HEK293 (cell line): ENCODE measurements around the gene ARL8A.
A peak's percentile ranks its signal among the peaks of the same experiment; 100 is the strongest.

Experiments used
- CTCF ChIA-PET: fragments of 350-600 bp; formaldehyde crosslinking; extraction: SDS; loops from one replicate; lab custom pipeline; 2021; ENCODE audit warnings: antibody characterized with exemption; lab: Yijun Ruan, JAX
- POLR2A ChIA-PET: fragments of 300-600 bp; formaldehyde crosslinking; extraction: SDS; loops from one replicate; lab custom pipeline; 2020; ENCODE audit warnings: antibody characterized with exemption, inconsistent platforms; lab: Yijun Ruan, JAX
- H3K27ac ChIP-seq: fragments of 200-500 bp; sonication (Bioruptor generic); 2 replicates; pipeline ENCODE4 v1.5.1; 2014; ENCODE audit warnings: low read depth, low read length, control low read depth, inconsistent platforms; ENCODE audit errors: extremely low read depth
- H3K36me3 ChIP-seq, 2 experiments: fragments of 200-500 bp in 1 of 2; sonication (Bioruptor generic) in 1 of 2; 1 replicate in 1 of 2; 2 replicates in 1 of 2; pipeline ENCODE4 v1.5.1; 2014 to 2017; ENCODE audit warnings: inconsistent platforms in 2 of 2, low read length in 2 of 2; ENCODE audit not compliant: control insufficient read depth in 2 of 2, insufficient read depth in 1 of 2
- H3K4me1 ChIP-seq: fragments of 200-500 bp; sonication (Bioruptor generic); 2 replicates; pipeline ENCODE4 v1.5.1; 2014; ENCODE audit warnings: mild to moderate bottlenecking, low read length, inconsistent platforms; ENCODE audit not compliant: control insufficient read depth, insufficient read depth
- H3K4me3 ChIP-seq: 2 replicates; pipeline ENCODE4 v1.5.1; 2011; ENCODE audit warnings: low read depth, mild to moderate bottlenecking, control low read depth, low read length, moderate library complexity
- H3K9me3 ChIP-seq: fragments of 200-500 bp; sonication (Bioruptor generic); 2 replicates; pipeline ENCODE4 v1.5.1; 2014; ENCODE audit warnings: low read depth, low read length, inconsistent platforms; ENCODE audit not compliant: control insufficient read depth, insufficient read depth
- EGR2 ChIP-seq: fragments of 450-650 bp; formaldehyde crosslinking; IDR thresholded peaks from 2 replicates; pipeline ENCODE4 v1.5.1; 2016; ENCODE audit warnings: low read depth, missing biosample characterization, missing genetic modification characterization
- GLIS1 ChIP-seq: fragments of 450-650 bp; formaldehyde crosslinking; IDR thresholded peaks from 2 replicates; pipeline ENCODE4 v1.5.1; 2016; ENCODE audit warnings: missing biosample characterization, missing genetic modification characterization
- IKZF3 ChIP-seq: fragments of 450-650 bp; IDR thresholded peaks from 2 replicates; pipeline ENCODE4 v1.5.0; 2018; ENCODE audit warnings: missing biosample characterization, mild to moderate bottlenecking, missing genetic modification characterization, moderate library complexity
- TSHZ1 ChIP-seq: fragments of 450-650 bp; formaldehyde crosslinking; IDR thresholded peaks from 2 replicates; pipeline ENCODE4 v1.5.1; 2016; ENCODE audit warnings: missing biosample characterization, missing genetic modification characterization, borderline replicate concordance
- WT1 ChIP-seq: fragments of 450-650 bp; formaldehyde crosslinking; IDR thresholded peaks from 2 replicates; pipeline ENCODE4 v1.5.1; 2016; ENCODE audit warnings: missing biosample characterization, missing genetic modification characterization
- ZBTB20 ChIP-seq: fragments of 450-650 bp; formaldehyde crosslinking; IDR thresholded peaks from 2 replicates; pipeline ENCODE4 v1.5.1; 2016; ENCODE audit warnings: missing biosample characterization, missing genetic modification characterization
- ZBTB6 ChIP-seq: fragments of 450-650 bp; formaldehyde crosslinking; IDR thresholded peaks from 2 replicates; pipeline ENCODE4 v1.5.1; 2017; ENCODE audit warnings: missing biosample characterization, missing genetic modification characterization
- ZFP3 ChIP-seq: fragments of 450-650 bp; formaldehyde crosslinking; IDR thresholded peaks from 2 replicates; pipeline ENCODE4 v1.5.1; 2016; ENCODE audit warnings: low read depth, missing biosample characterization, missing genetic modification characterization
- ZIC2 ChIP-seq: fragments of 450-650 bp; formaldehyde crosslinking; IDR thresholded peaks from 2 replicates; pipeline ENCODE4 v1.5.1; 2016; ENCODE audit warnings: missing biosample characterization, missing genetic modification characterization
- ZNF23 ChIP-seq: fragments of 450-650 bp; formaldehyde crosslinking; IDR thresholded peaks from 2 replicates; pipeline ENCODE4 v1.5.1; 2016; ENCODE audit warnings: missing biosample characterization, missing genetic modification characterization, borderline replicate concordance
- ZNF239 ChIP-seq: fragments of 450-650 bp; formaldehyde crosslinking; IDR thresholded peaks from 2 replicates; pipeline ENCODE4 v1.5.1; 2016; ENCODE audit warnings: missing biosample characterization, missing genetic modification characterization
- ZNF274 ChIP-seq, 2 experiments: fragments of 200-500 bp in 1 of 2; fragments of 450-650 bp in 1 of 2; sonication (Bioruptor generic) in 1 of 2; formaldehyde crosslinking in 1 of 2; IDR thresholded peaks; 2 replicates each; pipeline versions ENCODE4 v1.5.1 to v1.6.1; 2014 to 2016; ENCODE audit warnings: borderline replicate concordance in 1 of 2, inconsistent platforms in 1 of 2, low read length in 1 of 2, missing biosample characterization in 1 of 2, missing genetic modification characterization in 1 of 2
- ZNF280C ChIP-seq: fragments of 450-650 bp; formaldehyde crosslinking; IDR thresholded peaks from 2 replicates; pipeline ENCODE4 v1.5.1; 2016; ENCODE audit warnings: missing biosample characterization, missing genetic modification characterization
- ZNF292 ChIP-seq: fragments of 450-650 bp; formaldehyde crosslinking; IDR thresholded peaks from 2 replicates; pipeline ENCODE4 v1.5.1; 2016; ENCODE audit warnings: low read depth, missing biosample characterization, missing genetic modification characterization, borderline replicate concordance
- ZNF423 ChIP-seq: fragments of 450-650 bp; formaldehyde crosslinking; IDR thresholded peaks from 2 replicates; pipeline ENCODE4 v1.5.1; 2016; ENCODE audit warnings: missing biosample characterization, missing genetic modification characterization
- ZNF449 ChIP-seq: fragments of 450-650 bp; formaldehyde crosslinking; IDR thresholded peaks from 2 replicates; pipeline ENCODE4 v1.5.1; 2017; ENCODE audit warnings: missing biosample characterization, mild to moderate bottlenecking, missing genetic modification characterization, moderate library complexity
- ZNF510 ChIP-seq: fragments of 450-650 bp; formaldehyde crosslinking; IDR thresholded peaks from 2 replicates; pipeline ENCODE4 v1.5.1; 2018; ENCODE audit warnings: mild to moderate bottlenecking, missing genetic modification characterization, missing biosample characterization; ENCODE audit not compliant: insufficient replicate concordance
- ZNF521 ChIP-seq: fragments of 450-650 bp; formaldehyde crosslinking; IDR thresholded peaks from 2 replicates; pipeline ENCODE4 v1.5.1; 2017; ENCODE audit warnings: missing biosample characterization, mild to moderate bottlenecking, missing genetic modification characterization
- ZNF560 ChIP-seq: fragments of 450-650 bp; formaldehyde crosslinking; IDR thresholded peaks from 2 replicates; pipeline ENCODE4 v1.5.1; 2017; ENCODE audit warnings: missing biosample characterization, missing genetic modification characterization, borderline replicate concordance
- ZNF658 ChIP-seq: fragments of 450-650 bp; formaldehyde crosslinking; IDR thresholded peaks from 2 replicates; pipeline ENCODE4; 2016; ENCODE audit warnings: missing biosample characterization, missing genetic modification characterization

Gene ARL8A

GRCh38 chr1:202193614-202194327 lies 49.2 kb upstream of the ARL8A start, which contains the start of gene LGR6:
LGR6 (plus strand) TSS chr1:202193799; CDS start chr1:202193990, 191 bp downstream.
- POLR2A ChIA-PET: interaction anchor here (0.8 kb wide), 1 partner anchor 148 kb away, joined by 4 read pairs; the partner anchor contains the start of gene UBE2T
- CTCF ChIA-PET: interaction anchor here (0.7 to 10.5 kb wide), 32 partner anchors 7 to 547 kb away, joined by 3 to 155 read pairs (median 6); partner anchors contain the start of genes GPR37L1 and UBE2T
- Histone ChIP-seq H3K27ac (no peak within 1 kb of the TSS), H3K9me3 (no peaks in the 10 kb centered on the region), H3K36me3 (no peaks in the 10 kb centered on the region), H3K4me1 (no peaks in the 10 kb centered on the region), H3K4me3 (no peak within 1 kb of the TSS)
- no peak for TF ChIP-seq ZNF239 (tag by site-specific recombination)
- no peak for TF ChIP-seq WT1 (tag by site-specific recombination)
- no peak for TF ChIP-seq TSHZ1 (tag by site-specific recombination)
- no peak for TF ChIP-seq ZNF560 (tag by site-specific recombination)
- no peak for TF ChIP-seq ZNF521
- no peak for TF ChIP-seq ZNF510
- TF ChIP-seq ZFP3 (tag by site-specific recombination): no peak
- no peak for TF ChIP-seq ZNF423 (tag by site-specific recombination)
- no peak for TF ChIP-seq IKZF3
- TF ChIP-seq ZNF658: no peak
- TF ChIP-seq ZBTB20 (tag by site-specific recombination): no peak
- TF ChIP-seq ZNF23: no peak
- TF ChIP-seq ZNF274 (IDR thresholded peaks at IDR 0.05; ENCODE audit: low read length): no peak
- TF ChIP-seq ZNF274 (tag by site-specific recombination; IDR thresholded peaks at IDR 0.05; ENCODE audit: borderline replicate concordance): no peak

GRCh38 chr1:202192770-202193613 lies 48.5 kb upstream of the ARL8A start:
- CTCF ChIA-PET: interaction anchor here (0.5 to 10.5 kb wide), 53 partner anchors 8 to 812 kb away, joined by 3 to 155 read pairs (median 4); partner anchors contain the start of genes GPR37L1 and UBE2T
- H3K4me1 ChIP-seq: no peaks in the 10 kb centered on the region
- H3K9me3 ChIP-seq: no peaks in the 10 kb centered on the region
- H3K4me3 ChIP-seq: no peak overlapping the region
- H3K36me3 ChIP-seq: no peaks in the 10 kb centered on the region
- no peak overlapping the region for H3K27ac ChIP-seq
- POLR2A ChIA-PET: interaction anchor here (0.7 to 1.0 kb wide), 3 partner anchors 90 to 149 kb away, joined by 3 to 4 read pairs (median 4); partner anchors contain the start of gene UBE2T
- TF ChIP-seq ZNF292 (tag by site-specific recombination): no peak
- TF ChIP-seq GLIS1 (tag by site-specific recombination): peak; percentile 47
- TF ChIP-seq ZNF449: no peak
- TF ChIP-seq ZBTB6 (tag by site-specific recombination): no peak
- TF ChIP-seq EGR2 (tag by site-specific recombination): no peak
- no peak for TF ChIP-seq ZIC2 (tag by site-specific recombination)
- TF ChIP-seq ZNF280C (tag by site-specific recombination): no peak
- no peak for TF ChIP-seq ZNF560 (tag by site-specific recombination)
